HepG2 (cell line): ENCODE data around the gene JUND. TPM values are rescaled to one million over a fixed set of nuclear protein-coding genes. Genes with fewer than 3 reads are reported as not detected.

Experiments
- ARNT ChIP-seq: fragments of 450-650 bp; IDR thresholded peaks from 2 replicates; pipeline ENCODE4 v1.6.1; 2017
- ASH2L ChIP-seq: fragments of 300-600, 200-600 bp; sonication (generic); IDR thresholded peaks from 2 replicates; pipeline ENCODE4 v1.7.0; 2017; ENCODE audit warnings: low read depth, mild to moderate bottlenecking, moderate library complexity, mixed read lengths, low read length; ENCODE audit not compliant: insufficient read length
- CEBPG ChIP-seq: IDR thresholded peaks from 2 replicates; pipeline ENCODE4 v1.6.1; 2016
- HES4 ChIP-seq: sonication (generic); formaldehyde crosslinking; IDR thresholded peaks from 2 replicates; pipeline ENCODE4 v1.9.0; 2021; ENCODE audit warnings: mild to moderate bottlenecking, missing genetic modification reagents, borderline replicate concordance
- HHEX ChIP-seq: IDR thresholded peaks from 2 replicates; pipeline ENCODE4 v1.6.1; 2016; ENCODE audit warnings: control low read depth
- HOXD1 ChIP-seq: sonication (generic); formaldehyde crosslinking; IDR thresholded peaks from 2 replicates; pipeline ENCODE4 v1.5.0; 2020; ENCODE audit warnings: missing genetic modification reagents
- MED1 ChIP-seq: sonication (generic); formaldehyde crosslinking; IDR thresholded peaks from 2 replicates; pipeline ENCODE4 v1.4.0; 2020; ENCODE audit warnings: missing genetic modification reagents
- MEIS1 ChIP-seq: sonication (generic); formaldehyde crosslinking; IDR thresholded peaks from 2 replicates; pipeline ENCODE4 v1.9.0; 2021; ENCODE audit warnings: mild to moderate bottlenecking, missing genetic modification reagents, moderate library complexity, borderline replicate concordance
- MZF1 ChIP-seq: sonication (generic); formaldehyde crosslinking; IDR thresholded peaks from 2 replicates; pipeline ENCODE4 v1.8.1; 2023; ENCODE audit warnings: mild to moderate bottlenecking, missing genetic modification reagents, borderline replicate concordance
- NCOA5 ChIP-seq: sonication (generic); formaldehyde crosslinking; IDR thresholded peaks from 2 replicates; pipeline ENCODE4 v1.4.0; 2020; ENCODE audit warnings: missing genetic modification reagents
- PCBP1 ChIP-seq: fragments of 200-400 bp; formaldehyde crosslinking; IDR thresholded peaks from 2 replicates; pipeline ENCODE4 v1.6.1; 2017; ENCODE audit warnings: mild to moderate bottlenecking, low read depth, low read length, borderline replicate concordance
- REXO4 ChIP-seq: sonication (generic); formaldehyde crosslinking; IDR thresholded peaks from 2 replicates; pipeline ENCODE4 v1.8.0; 2022; ENCODE audit warnings: missing genetic modification reagents, mild to moderate bottlenecking, borderline replicate concordance
- SNRNP70 ChIP-seq: fragments of 200-400 bp; formaldehyde crosslinking; IDR thresholded peaks from 2 replicates; pipeline ENCODE4 v1.6.1; 2017; ENCODE audit warnings: mild to moderate bottlenecking, low read depth, low read length, moderate library complexity
- SOX6 ChIP-seq, 2 experiments: fragments of 450-650 bp in 1 of 2; sonication (generic) in 1 of 2; formaldehyde crosslinking in 1 of 2; IDR thresholded peaks; 2 replicates each; pipeline versions ENCODE4 v1.4.0 to v1.6.1; 2017 to 2020; ENCODE audit warnings: antibody characterized with exemption in 1 of 2, mild to moderate bottlenecking in 1 of 2, missing genetic modification reagents in 1 of 2
- TCF7L2 ChIP-seq: IDR thresholded peaks from 2 replicates; pipeline ENCODE4 v1.6.1; 2011; ENCODE audit warnings: mild to moderate bottlenecking, low read depth, low read length, moderate library complexity
- ZBTB38 ChIP-seq: sonication (generic); formaldehyde crosslinking; IDR thresholded peaks from 2 replicates; pipeline ENCODE4 v1.5.1; 2020; ENCODE audit warnings: mild to moderate bottlenecking, missing genetic modification reagents
- ZKSCAN5 ChIP-seq: sonication (generic); formaldehyde crosslinking; IDR thresholded peaks from 2 replicates; pipeline ENCODE4 v1.5.1; 2020; ENCODE audit warnings: mild to moderate bottlenecking, missing genetic modification reagents
- ZNF121 ChIP-seq: sonication (generic); formaldehyde crosslinking; IDR thresholded peaks from 2 replicates; pipeline ENCODE4 v1.5.0; 2020; ENCODE audit warnings: mild to moderate bottlenecking, missing genetic modification reagents
- ZNF878 ChIP-seq: sonication (generic); formaldehyde crosslinking; IDR thresholded peaks from 2 replicates; pipeline ENCODE4 v1.8.1; 2023; ENCODE audit warnings: mild to moderate bottlenecking, missing genetic modification reagents, moderate library complexity
- ZNF883 ChIP-seq: sonication (generic); formaldehyde crosslinking; IDR thresholded peaks from 2 replicates; pipeline ENCODE4 v1.5.1; 2020; ENCODE audit warnings: mild to moderate bottlenecking, missing genetic modification reagents; ENCODE audit errors: not compliant biosample characterization
- ZUFSP ChIP-seq: sonication (generic); formaldehyde crosslinking; IDR thresholded peaks from 2 replicates; pipeline ENCODE4 v1.9.0; 2021; ENCODE audit warnings: missing genetic modification reagents, mild to moderate bottlenecking, borderline replicate concordance
- polyA plus RNA-seq, 8 experiments: library from polyadenylated mRNA; depleted of rRNA in 3 of 8; stranded (reverse) in 7 of 8; unstranded in 1 of 8; fragments of >200 nt; fragmentation: Illumina TruSeq in 4 of 8; extraction: Trizol in 4 of 8; gene quantifications; 2 replicates each; pipeline versions ENCODE4 v1.2.1 to v1.2.3, GENCODE V29; 2011 to 2016; ENCODE audit warnings: low read depth in 4 of 8, missing spikeins in 1 of 8, mixed read lengths in 1 of 8; ENCODE audit not compliant: insufficient read depth in 1 of 8
- total RNA-seq, 5 experiments: library from RNA; depleted of rRNA; stranded (reverse); fragments of >200 nt; fragmentation: Illumina TruSeq; extraction: Trizol; gene quantifications; 2 replicates each; pipeline ENCODE4 v1.2.3, GENCODE V29; 2016; ENCODE audit warnings: low read depth in 1 of 5
- TF ChIP-seq, protein P1 (sequence below): fragments of 450-650 bp; IDR thresholded peaks from 2 replicates; pipeline ENCODE4 v1.6.1; 2016
- TF ChIP-seq, protein P2 (sequence below), 2 experiments: fragments of 450-650 bp in 1 of 2; sonication (generic) in 1 of 2; formaldehyde crosslinking; IDR thresholded peaks; 2 replicates each; pipeline versions ENCODE4 v1.5.0 to v1.8.0; 2020 to 2022; ENCODE audit warnings: mild to moderate bottlenecking in 1 of 2, missing genetic modification reagents in 1 of 2

The JUND gene
- total and polyA plus RNA-seq, 2 of the 13 experiments (the other 11 are each of a cell fraction or from before 2014, with no cell fraction given), result 41.2 to 59.8 TPM

GRCh38 chr19:18274781-18275356, 6.6 kb downstream of the JUND start (continued):
- TF ChIP-seq, protein P1, sequence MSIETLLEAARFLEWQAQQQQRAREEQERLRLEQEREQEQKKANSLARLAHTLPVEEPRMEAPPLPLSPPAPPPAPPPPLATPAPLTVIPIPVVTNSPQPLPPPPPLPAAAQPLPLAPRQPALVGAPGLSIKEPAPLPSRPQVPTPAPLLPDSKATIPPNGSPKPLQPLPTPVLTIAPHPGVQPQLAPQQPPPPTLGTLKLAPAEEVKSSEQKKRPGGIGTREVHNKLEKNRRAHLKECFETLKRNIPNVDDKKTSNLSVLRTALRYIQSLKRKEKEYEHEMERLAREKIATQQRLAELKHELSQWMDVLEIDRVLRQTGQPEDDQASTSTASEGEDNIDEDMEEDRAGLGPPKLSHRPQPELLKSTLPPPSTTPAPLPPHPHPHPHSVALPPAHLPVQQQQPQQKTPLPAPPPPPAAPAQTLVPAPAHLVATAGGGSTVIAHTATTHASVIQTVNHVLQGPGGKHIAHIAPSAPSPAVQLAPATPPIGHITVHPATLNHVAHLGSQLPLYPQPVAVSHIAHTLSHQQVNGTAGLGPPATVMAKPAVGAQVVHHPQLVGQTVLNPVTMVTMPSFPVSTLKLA, result no peak
- TF ChIP-seq HOXD1 (CRISPR knock-in tag) (no peak; the same call in 1 of the 2 replicates), REXO4 (CRISPR knock-in tag) (no peak), ZNF878 (CRISPR knock-in tag) (no peak), PCBP1 (0 out of 2 replicates have a peak, but pooled peaks have one; percentile 47), ASH2L (no peak), SNRNP70 (no peak), HES4 (CRISPR knock-in tag) (no peak), NCOA5 (CRISPR knock-in tag) (no peak), ZKSCAN5 (CRISPR knock-in tag) (peak; percentile 54; the same call in 1 of the 2 replicates), ZBTB38 (0 out of 2 replicates have a peak, but pooled peaks have one; percentile 26), CEBPG (no peak), MZF1 (CRISPR knock-in tag) (peak; percentile 86; the same call in 1 of the 2 replicates), TCF7L2 (no peak), ZNF121 (CRISPR knock-in tag) (peak; percentile 98), SOX6 (IDR thresholded peaks at IDR 0.05) (no peak), SOX6 (CRISPR knock-in tag; IDR thresholded peaks at IDR 0.05) (no peak; the same call in 1 of the 2 replicates), ZUFSP (CRISPR knock-in tag) (no peak), MED1 (CRISPR knock-in tag) (peak; percentile 79), ARNT (no peak), HHEX (CRISPR knock-in tag) (no peak), ZNF883 (CRISPR knock-in tag) (no peak), MEIS1 (CRISPR knock-in tag) (no peak; the same call in 1 of the 2 replicates)
- TF ChIP-seq, protein P2, sequence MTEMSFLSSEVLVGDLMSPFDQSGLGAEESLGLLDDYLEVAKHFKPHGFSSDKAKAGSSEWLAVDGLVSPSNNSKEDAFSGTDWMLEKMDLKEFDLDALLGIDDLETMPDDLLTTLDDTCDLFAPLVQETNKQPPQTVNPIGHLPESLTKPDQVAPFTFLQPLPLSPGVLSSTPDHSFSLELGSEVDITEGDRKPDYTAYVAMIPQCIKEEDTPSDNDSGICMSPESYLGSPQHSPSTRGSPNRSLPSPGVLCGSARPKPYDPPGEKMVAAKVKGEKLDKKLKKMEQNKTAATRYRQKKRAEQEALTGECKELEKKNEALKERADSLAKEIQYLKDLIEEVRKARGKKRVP (CRISPR knock-in tag; IDR thresholded peaks at IDR 0.05), result no peak
